Retinal pigment epithelial cell (primary cell): ENCODE data around the gene TBC1D22A.

Experiments
- DNase-seq: peaks from one replicate; pipeline ENCODE4 v3.0.0-alpha.2; 2010; ENCODE audit warnings: low read depth
- H3K4me3 ChIP-seq: 2 replicates; pipeline ENCODE4 v1.5.1; 2011; ENCODE audit warnings: mild to moderate bottlenecking, low read length, control low read depth, moderate library complexity
- CTCF ChIP-seq: conservative IDR thresholded peaks from 2 replicates; pipeline ENCODE4 v1.5.1; 2011; ENCODE audit warnings: low read depth, low read length, control low read depth, inconsistent platforms

TBC1D22A gene

DNA sequence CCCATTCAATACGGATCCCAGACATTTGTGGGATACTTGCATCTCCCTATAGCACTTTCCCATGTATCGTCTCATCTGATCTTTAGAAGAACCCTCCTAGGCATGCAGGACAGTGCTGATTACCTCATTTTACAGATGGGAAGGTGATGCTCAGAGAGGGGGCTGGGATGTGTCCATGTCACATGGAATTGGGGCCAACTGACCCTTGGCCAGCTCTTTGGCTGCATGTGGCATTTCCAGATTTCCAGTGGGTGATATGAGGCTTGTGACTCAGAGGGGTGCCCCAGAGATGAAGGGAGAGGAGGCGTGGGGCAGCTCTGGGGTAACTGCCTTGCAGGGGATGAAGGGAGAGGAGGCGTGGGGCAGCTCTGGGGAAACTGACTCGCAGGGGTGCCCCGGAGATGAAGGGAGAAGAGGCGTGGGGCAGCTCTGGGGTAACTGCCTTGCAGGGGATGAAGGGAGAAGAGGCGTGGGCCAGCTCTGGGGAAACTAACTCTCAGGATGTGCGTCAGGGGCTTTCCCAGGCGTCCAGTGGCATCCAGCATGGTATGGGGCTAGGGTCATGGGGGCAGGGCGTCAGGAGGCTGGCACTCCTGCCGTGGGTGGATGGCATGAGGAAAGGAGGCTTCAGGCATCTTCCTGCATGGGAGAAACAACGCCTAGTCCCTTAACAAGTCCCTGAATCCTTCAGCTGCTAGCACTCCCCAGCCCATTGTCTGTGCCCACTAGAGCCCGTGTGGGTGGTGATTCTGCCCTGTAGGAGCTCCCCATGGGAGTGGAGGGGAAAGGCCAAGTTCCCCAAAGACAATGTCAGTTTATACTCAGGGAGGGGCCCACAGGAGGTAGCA, 12.5 kb upstream of the TBC1D22A start:
- DNase-seq, result no peak
- H3K4me3 ChIP-seq, result no peak overlapping the region
- no peak for TF ChIP-seq CTCF

GRCh38 chr22:46750530-46750800, 12.0 kb upstream of the TBC1D22A start:
- TF ChIP-seq CTCF, result no peak
- H3K4me3 ChIP-seq, result no peak overlapping the region
- DNase-seq, result no peak

GRCh38 chr22:46750863-46751443, 11.5 kb upstream of the TBC1D22A start:
- no peak overlapping the region for H3K4me3 ChIP-seq
- DNase-seq, result no peak
- no peak for TF ChIP-seq CTCF

GRCh38 chr22:46752286-46752987, 10.0 kb upstream of the TBC1D22A start:
- no peak for TF ChIP-seq CTCF
- H3K4me3 ChIP-seq, result no peak overlapping the region
- DNase-seq, result no peak

- TF ChIP-seq CTCF, result no peak
- no peak overlapping the region for H3K4me3 ChIP-seq
- no peak for DNase-seq
Measured at GRCh38 chr22:46752988-46753310, 9.5 kb upstream of the TBC1D22A start.

DNA sequence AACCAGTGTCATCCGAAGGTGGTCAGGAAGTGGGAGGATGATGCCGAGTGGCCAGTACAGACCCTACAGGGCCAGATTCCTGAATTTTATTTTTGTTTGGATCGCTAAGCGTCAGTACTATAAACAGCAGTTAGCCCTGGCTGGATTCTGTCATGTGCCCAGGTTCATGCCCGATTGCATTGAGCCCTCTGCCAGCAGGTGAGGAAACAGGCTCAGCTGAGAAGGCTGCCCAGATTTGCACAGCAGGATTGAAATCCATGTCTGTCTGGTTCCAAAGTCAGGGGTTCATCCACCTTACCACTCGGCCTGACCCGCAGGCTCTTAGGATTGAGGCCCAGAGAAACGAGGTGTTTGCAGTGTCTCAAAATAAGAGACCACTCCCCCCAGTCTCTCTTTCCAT, 9.1 kb upstream of the TBC1D22A start:
- no peak for TF ChIP-seq CTCF
- no peak for DNase-seq
- H3K4me3 ChIP-seq, result no peak overlapping the region

DNA sequence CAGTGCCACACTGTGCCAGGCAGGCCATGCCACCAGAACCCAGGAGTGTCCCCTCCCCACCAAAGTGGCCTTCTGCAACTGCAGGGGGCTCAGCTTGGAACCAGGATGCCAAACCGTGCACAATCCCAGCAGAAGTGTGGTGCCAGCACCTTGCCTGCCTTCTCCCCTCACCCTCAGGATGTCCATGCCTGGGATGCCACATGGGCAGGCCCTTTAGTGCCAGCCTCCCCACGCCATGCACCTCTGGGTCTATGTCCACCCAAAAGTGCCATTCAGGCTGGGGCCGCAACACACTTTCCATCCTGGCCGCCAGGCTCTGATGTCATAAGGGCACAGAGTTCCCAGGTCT, 8.7 kb upstream of the TBC1D22A start:
- H3K4me3 ChIP-seq, result no peak overlapping the region
- TF ChIP-seq CTCF, result no peak
- DNase-seq, result no peak
